GM12865 (cell line): Measurements from ENCODE around the gene AFG1L.
A peak's percentile ranks its signal among the peaks of the same experiment; 100 is the strongest.
"Not testable (repeated sequence)": the region's sequence is repeated elsewhere in the genome, so short reads cannot be mapped to it uniquely, and the experiment has no call there.

Source experiments
- DNase-seq: peaks from one replicate; pipeline ENCODE4 v3.0.0; 2010; ENCODE audit warnings: low read depth
- H3K4me3 ChIP-seq: 2 replicates; pipeline ENCODE4 v1.5.1; 2011; ENCODE audit warnings: mild to moderate bottlenecking, low read depth, low read length, control low read depth
- CTCF ChIP-seq: IDR thresholded peaks from 2 replicates; pipeline ENCODE4 v1.5.1; 2011; ENCODE audit warnings: low read length, control low read depth, low read depth, inconsistent platforms; ENCODE audit not compliant: insufficient read depth; ENCODE audit errors: missing control alignments

The AFG1L gene

GRCh38 chr6:108559097-108559883 is 264.4 kb downstream of the AFG1L start:
- no peak for TF ChIP-seq CTCF

GRCh38 chr6:108559884-108560462 is 265.1 kb downstream of the AFG1L start:
- no peak for TF ChIP-seq CTCF
- no peak for DNase-seq

More at GRCh38 chr6:108559097-108559883, 264.4 kb downstream of the AFG1L start:
- peak; percentile 90 for DNase-seq
- H3K4me3 ChIP-seq, result peak overlapping the region; percentile 83

GRCh38 chr6:108560463-108561308 is 265.8 kb downstream of the AFG1L start, which contains the start of gene FOXO3:
Gene FOXO3, plus strand, starts transcription at chr6:108560917. Its CDS starts 292 bp downstream, at chr6:108561209.
- TF ChIP-seq CTCF, result no peak
- H3K4me3 ChIP-seq, result peak within 1 kb of the TSS; percentile 83
- peak; percentile 82 for DNase-seq

More at GRCh38 chr6:108559884-108560462, 265.1 kb downstream of the AFG1L start:
- H3K4me3 ChIP-seq, result peak overlapping the region; percentile 83

- DNase-seq, H3K4me3 ChIP-seq: not testable (repeated sequence)
These were observed 266.4 kb downstream of the AFG1L start for GRCh38 chr6:108561309-108561647.

GRCh38 chr6:108561742-108562502 is 267.1 kb downstream of the AFG1L start:
- H3K4me3 ChIP-seq, result peak overlapping the region; percentile 1; the same call in 1 of the 2 replicates
- no peak for TF ChIP-seq CTCF
- no peak for DNase-seq

GRCh38 chr6:108562503-108562993 is 267.7 kb downstream of the AFG1L start:
- no peak overlapping the region for H3K4me3 ChIP-seq
- no peak for TF ChIP-seq CTCF
- no peak for DNase-seq
